Astrocyte of the cerebellum (primary cell): Measurements from ENCODE around the gene RSPRY1.

ENCODE experiments used
- DNase-seq: peaks from one replicate; pipeline ENCODE4 v3.0.0-alpha.2; 2011; ENCODE audit warnings: low read depth
- H3K4me3 ChIP-seq: 2 replicates; pipeline ENCODE4 v1.5.1; 2011; ENCODE audit warnings: mild to moderate bottlenecking, low read depth, low read length, moderate library complexity
- in situ Hi-C: cut with HindIII; loops from 2 replicates; pipeline ENCODE4 v1.10.0; 2017; ENCODE audit warnings: low sequenced_read_pairs
- TF ChIP-seq, protein P1 (sequence below): IDR thresholded peaks from 2 replicates; pipeline ENCODE4 v1.5.1; 2012; ENCODE audit warnings: low read length, low read depth, moderate library complexity, mild to moderate bottlenecking; ENCODE audit errors: missing control alignments

RSPRY1 gene

DNA sequence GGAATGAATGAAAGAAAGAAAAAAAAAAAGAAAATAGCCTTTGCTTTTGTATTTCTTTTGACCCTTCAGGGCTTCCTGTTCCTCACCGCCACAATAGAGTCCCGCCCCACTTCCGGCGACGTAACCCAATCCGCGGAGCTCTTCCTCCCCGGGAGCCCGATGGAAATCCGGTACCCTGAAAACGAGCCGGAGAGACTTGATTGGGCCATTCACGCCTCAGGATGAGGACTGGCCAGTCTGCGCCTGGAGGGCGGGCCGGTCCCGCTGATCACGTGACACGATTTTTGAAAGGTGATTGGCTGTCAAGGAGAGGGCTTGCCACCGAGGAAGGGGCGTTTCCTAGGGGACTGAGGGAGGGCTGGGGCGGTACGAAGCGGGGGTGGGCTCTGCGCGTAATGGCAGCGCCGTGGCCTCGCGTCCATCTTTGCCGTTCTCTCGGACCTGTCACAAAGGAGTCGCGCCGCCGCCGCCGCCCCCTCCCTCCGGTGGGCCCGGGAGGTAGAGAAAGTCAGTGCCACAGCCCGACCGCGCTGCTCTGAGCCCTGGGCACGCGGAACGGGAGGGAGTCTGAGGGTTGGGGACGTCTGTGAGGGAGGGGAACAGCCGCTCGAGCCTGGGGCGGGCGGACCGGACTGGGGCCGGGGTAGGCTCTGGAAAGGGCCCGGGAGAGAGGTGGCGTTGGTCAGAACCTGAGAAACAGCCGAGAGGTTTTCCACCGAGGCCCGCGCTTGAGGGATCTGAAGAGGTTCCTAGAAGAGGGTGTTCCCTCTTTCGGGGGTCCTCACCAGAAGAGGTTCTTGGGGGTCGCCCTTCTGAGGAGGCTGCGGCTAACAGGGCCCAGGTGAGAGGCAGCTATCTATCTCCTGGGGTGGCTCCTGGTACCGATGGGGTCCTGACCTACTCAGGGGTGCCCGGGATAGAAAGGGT, at the start of gene RSPRY1, which contains the start of gene PSME3IP1:
TSS of gene RSPRY1 (plus strand) at position 385 of the 927 bp plus-strand sequence. CDS start 18,330 bp downstream, outside the sequence.
TSS of gene PSME3IP1 (minus strand) at position 95 of the 927 bp plus-strand sequence. CDS start 12,185 bp downstream, outside the sequence.
- H3K4me3 ChIP-seq, result peak within 1 kb of the TSS; percentile 82
- TF ChIP-seq, protein P1, sequence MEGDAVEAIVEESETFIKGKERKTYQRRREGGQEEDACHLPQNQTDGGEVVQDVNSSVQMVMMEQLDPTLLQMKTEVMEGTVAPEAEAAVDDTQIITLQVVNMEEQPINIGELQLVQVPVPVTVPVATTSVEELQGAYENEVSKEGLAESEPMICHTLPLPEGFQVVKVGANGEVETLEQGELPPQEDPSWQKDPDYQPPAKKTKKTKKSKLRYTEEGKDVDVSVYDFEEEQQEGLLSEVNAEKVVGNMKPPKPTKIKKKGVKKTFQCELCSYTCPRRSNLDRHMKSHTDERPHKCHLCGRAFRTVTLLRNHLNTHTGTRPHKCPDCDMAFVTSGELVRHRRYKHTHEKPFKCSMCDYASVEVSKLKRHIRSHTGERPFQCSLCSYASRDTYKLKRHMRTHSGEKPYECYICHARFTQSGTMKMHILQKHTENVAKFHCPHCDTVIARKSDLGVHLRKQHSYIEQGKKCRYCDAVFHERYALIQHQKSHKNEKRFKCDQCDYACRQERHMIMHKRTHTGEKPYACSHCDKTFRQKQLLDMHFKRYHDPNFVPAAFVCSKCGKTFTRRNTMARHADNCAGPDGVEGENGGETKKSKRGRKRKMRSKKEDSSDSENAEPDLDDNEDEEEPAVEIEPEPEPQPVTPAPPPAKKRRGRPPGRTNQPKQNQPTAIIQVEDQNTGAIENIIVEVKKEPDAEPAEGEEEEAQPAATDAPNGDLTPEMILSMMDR, result no peak
- in situ Hi-C loops, result no loop called here
- peak; percentile 99 for DNase-seq

DNA sequence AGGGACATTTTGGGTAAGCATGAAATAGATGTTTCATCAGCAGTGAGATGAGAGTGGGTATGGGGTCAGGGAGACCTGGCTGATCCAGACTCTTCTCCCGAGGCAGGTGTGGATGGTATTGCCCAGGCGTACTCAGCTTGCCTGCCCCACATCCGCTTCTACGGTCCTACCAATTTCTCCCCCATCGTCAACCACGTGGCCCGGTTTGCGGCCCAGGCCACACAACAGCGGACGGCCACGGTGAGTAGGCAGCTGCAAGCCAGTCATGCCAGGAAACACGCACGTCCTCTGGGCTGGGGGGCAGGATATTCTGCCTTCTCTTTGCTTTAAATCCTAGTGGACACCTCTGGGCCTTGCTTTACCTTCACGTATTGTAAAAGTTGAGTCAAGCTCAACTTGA, 49.1 kb upstream of the RSPRY1 start:
- in situ Hi-C loops, result no loop called here
- no peak for DNase-seq
- TF ChIP-seq, protein P1, result no peak
- no peak overlapping the region for H3K4me3 ChIP-seq

DNA sequence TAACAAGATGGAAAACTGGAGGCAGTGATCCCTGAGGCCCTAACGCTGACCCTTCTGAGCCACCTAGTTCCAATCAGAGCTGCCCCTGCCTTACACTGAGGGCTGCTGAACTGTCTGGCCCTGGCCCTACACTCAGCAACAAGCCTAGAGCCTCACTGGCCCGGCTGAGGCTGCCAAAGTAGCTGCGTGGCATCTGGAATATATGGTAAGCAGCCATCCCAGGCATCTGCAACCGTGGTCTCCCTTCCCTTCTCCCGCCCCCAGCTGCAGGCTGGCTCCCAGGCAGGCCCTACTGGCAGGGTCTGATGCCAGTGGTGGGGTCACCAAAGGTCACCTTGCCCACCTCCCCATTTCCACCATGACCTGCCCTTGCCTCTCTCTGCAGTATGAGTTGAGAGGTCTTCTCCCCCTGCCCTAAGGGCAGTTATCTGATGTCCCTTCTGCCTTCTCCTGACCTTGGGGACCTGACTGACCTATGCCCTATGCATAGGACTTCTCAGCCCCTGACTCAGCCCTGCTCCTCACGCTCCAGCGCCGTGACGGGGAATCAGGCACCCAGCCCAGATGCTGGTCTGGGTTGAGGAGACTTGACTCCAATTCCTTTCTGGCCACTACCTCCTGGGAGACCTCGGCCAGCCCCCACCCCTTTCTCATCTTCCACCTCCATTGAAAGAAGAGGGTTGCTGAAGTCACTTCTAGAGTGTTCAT, 48.4 kb upstream of the RSPRY1 start:
- H3K4me3 ChIP-seq, result no peak overlapping the region
- no peak for DNase-seq
- TF ChIP-seq, protein P1, result no peak
- in situ Hi-C loops, result no loop called here

DNA sequence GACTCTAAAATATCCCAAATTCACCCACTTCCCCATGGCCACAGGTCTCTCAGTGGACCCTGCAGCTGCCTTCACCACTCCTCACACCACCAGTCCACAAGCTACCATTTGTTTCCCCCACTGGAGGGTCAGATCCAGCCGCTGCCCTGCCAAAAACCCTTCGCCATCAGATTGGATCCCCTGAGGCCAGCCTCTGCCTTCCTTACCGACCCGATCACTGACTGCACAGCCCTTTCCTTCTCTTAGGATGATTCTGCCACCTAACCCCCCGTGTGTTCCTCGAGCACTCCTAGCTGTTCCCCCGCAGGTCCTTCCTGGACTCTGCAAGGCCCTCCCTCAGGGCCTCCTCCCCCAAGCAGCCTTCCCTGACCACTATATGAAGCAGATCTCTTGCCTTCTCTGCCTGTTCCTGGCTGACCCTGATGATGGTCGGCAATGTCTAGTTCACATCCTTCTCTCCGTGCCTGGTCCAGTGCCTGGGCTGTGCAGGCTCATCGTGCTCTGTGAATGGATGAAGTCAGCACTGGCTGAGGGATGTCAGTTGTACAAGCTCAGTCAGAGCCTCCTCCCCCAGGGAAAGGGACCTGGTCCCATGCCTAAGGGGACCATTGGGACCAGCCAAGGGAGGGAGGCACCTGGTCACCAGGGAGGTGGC, 47.7 kb upstream of the RSPRY1 start:
- H3K4me3 ChIP-seq, result no peak overlapping the region
- TF ChIP-seq, protein P1, result no peak
- in situ Hi-C loops, result no loop called here
- no peak for DNase-seq

DNA sequence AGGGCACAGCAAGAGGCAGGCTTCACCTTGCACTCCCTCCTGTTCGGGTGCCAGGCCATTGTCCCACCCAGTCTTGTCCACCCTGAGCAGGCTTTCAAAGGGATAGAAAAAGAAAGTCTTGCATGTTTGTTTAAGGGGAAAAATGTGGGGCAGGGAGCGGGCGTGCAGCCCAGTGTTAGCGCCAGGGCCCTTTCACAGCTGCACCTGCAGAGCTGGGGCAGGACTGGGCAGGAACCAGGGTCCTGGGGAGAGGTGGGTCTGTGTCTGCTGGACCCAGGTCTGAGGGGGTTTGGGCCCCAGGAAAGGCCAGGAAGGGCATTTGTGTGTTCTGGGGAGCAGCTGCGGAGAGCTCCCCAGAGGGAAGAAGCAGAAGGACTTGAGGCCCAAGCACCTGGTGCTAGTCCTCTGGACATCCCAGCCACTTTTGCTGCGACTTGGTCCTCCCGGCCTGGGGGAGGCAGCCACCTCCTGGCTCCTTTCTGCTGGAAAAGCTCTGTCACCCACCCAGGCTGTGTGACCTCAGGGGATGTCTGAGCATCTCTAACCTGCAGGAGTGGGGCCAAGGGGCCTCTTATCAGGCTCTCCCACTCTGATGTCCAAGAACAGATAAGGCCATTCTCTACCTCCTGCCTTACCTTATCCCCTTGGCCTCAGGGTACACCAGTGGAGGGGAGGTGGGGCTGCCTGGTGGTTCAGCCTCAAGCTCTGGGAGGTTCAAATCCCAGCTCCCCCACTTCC, 45.0 kb upstream of the RSPRY1 start:
- DNase-seq, result no peak
- TF ChIP-seq, protein P1, result no peak
- in situ Hi-C loops, result no loop called here
- H3K4me3 ChIP-seq, result no peak overlapping the region
